DMS 273 (cell line): Measurements from ENCODE around the gene HSP90B1.
A peak's percentile ranks its signal among the peaks of the same experiment; 100 is the strongest.

ENCODE experiments used
- DNase-seq: peaks from one replicate; lab custom pipeline; 2025; ENCODE audit not compliant: unreplicated experiment; lab: John Stamatoyannopoulos, UW

The HSP90B1 gene

GRCh38 chr12:103969391-103969790 is 39.2 kb downstream of the HSP90B1 start:
- DNase-seq: no peak

GRCh38 chr12:103973909-103974308 is 43.7 kb downstream of the HSP90B1 start:
- DNase-seq: no peak

- DNase-seq: no peak
Measured at GRCh38 chr12:103975368-103975767, 45.2 kb downstream of the HSP90B1 start.

GRCh38 chr12:103978384-103978982 is 48.3 kb downstream of the HSP90B1 start:
- DNase-seq: no peak

GRCh38 chr12:103986829-103987228 is 56.6 kb downstream of the HSP90B1 start:
- no peak for DNase-seq

- DNase-seq: peak; percentile 12
Measured at GRCh38 chr12:103994235-103994634, 64.0 kb downstream of the HSP90B1 start.

GRCh38 chr12:103996595-103996994 is 66.4 kb downstream of the HSP90B1 start:
- no peak for DNase-seq

GRCh38 chr12:103997286-103997900 is 67.2 kb downstream of the HSP90B1 start:
- no peak for DNase-seq
